ENCODE results near the gene KIF16B. TPM values are rescaled to one million over a fixed set of nuclear protein-coding genes. Genes with fewer than 3 reads are reported as not detected.

Gene KIF16B
- total RNA-seq, 6 experiments from 2014 or later = 0.31 to 3.4 (median 3.2) TPM

GRCh38 chr20:16415071-16416053 is 157.9 kb downstream of the KIF16B start:
- no peak for DNase-seq
- H3K4me1 Mint-ChIP-seq (ENCODE audit: low read depth) = no peaks in the 10 kb centered on the region
- no peak overlapping the region for H3K4me3 Mint-ChIP-seq
- no peaks in the 10 kb centered on the region for H3K27me3 Mint-ChIP-seq (ENCODE audit: insufficient read depth)
- no peak for TF ChIP-seq CTCF (IDR thresholded peaks at IDR 0.05)
- H3K27ac Mint-ChIP-seq = no peak overlapping the region
- H3K9me3 Mint-ChIP-seq = peaks cover 36% of the 10 kb centered on the region
- H3K36me3 Mint-ChIP-seq (ENCODE audit: low read depth) = no peaks in the 10 kb centered on the region; the same call in 1 of the 2 replicates

- H3K27ac Mint-ChIP-seq = no peak overlapping the region
- TF ChIP-seq CTCF (IDR thresholded peaks at IDR 0.05) = no peak
These were observed 160.3 kb downstream of the KIF16B start for GRCh38 chr20:16412906-16413305.

GRCh38 chr20:16411361-16411760 is 161.9 kb downstream of the KIF16B start:
- no peaks in the 10 kb centered on the region for H3K4me1 Mint-ChIP-seq (ENCODE audit: low read depth)
- H3K9me3 Mint-ChIP-seq = peaks cover 40% of the 10 kb centered on the region
- DNase-seq = no peak
- H3K27me3 Mint-ChIP-seq (ENCODE audit: insufficient read depth) = no peaks in the 10 kb centered on the region
- no peaks in the 10 kb centered on the region; the same call in 1 of the 2 replicates for H3K36me3 Mint-ChIP-seq (ENCODE audit: low read depth)
- H3K4me3 Mint-ChIP-seq = no peak overlapping the region
- H3K27ac Mint-ChIP-seq = no peak overlapping the region
- TF ChIP-seq CTCF (IDR thresholded peaks at IDR 0.05) = no peak

More at GRCh38 chr20:16412906-16413305, 160.3 kb downstream of the KIF16B start:
- DNase-seq = no peak
- Mint-ChIP-seq H3K4me1 (ENCODE audit: low read depth) (no peaks in the 10 kb centered on the region), H3K4me3 (no peak overlapping the region), H3K36me3 (ENCODE audit: low read depth) (no peaks in the 10 kb centered on the region; the same call in 1 of the 2 replicates), H3K9me3 (peaks cover 39% of the 10 kb centered on the region), H3K27me3 (ENCODE audit: insufficient read depth) (no peaks in the 10 kb centered on the region)

- TF ChIP-seq CTCF (IDR thresholded peaks at IDR 0.05) = no peak
- no peak for DNase-seq
- Mint-ChIP-seq H3K9me3 (peaks cover 42% of the 10 kb centered on the region), H3K36me3 (ENCODE audit: low read depth) (no peaks in the 10 kb centered on the region), H3K27ac (no peak overlapping the region), H3K4me1 (ENCODE audit: low read depth) (no peaks in the 10 kb centered on the region), H3K4me3 (no peak overlapping the region), H3K27me3 (ENCODE audit: insufficient read depth) (peaks cover 2% of the 10 kb centered on the region; the same call in 1 of the 2 replicates)
These were observed 162.6 kb downstream of the KIF16B start for GRCh38 chr20:16410626-16411025.

- Mint-ChIP-seq H3K4me1 (ENCODE audit: low read depth) (no peaks in the 10 kb centered on the region), H3K36me3 (ENCODE audit: low read depth) (no peaks in the 10 kb centered on the region), H3K27ac (no peak overlapping the region), H3K27me3 (ENCODE audit: insufficient read depth) (peaks cover 2% of the 10 kb centered on the region; the same call in 1 of the 2 replicates), H3K4me3 (no peak overlapping the region), H3K9me3 (peaks cover 46% of the 10 kb centered on the region)
- DNase-seq = no peak
- TF ChIP-seq CTCF (IDR thresholded peaks at IDR 0.05) = no peak
These were observed 164.3 kb downstream of the KIF16B start for GRCh38 chr20:16408981-16409380.
